ENCODE results near the gene DPP7.

Gene DPP7

GRCh38 chr9:137156567-137157375 is 42.2 kb upstream of the DPP7 start:
- TF ChIP-seq CTCF (IDR thresholded peaks at IDR 0.05; ENCODE audit: low read depth, low read length) = no peak
- Histone ChIP-seq H3K27ac (no peak overlapping the region), H3K36me3 (no peaks in the 10 kb centered on the region), H3K27me3 (ENCODE audit: insufficient read depth, low read depth, severe bottlenecking) (no peaks in the 10 kb centered on the region), H3K4me3 (ENCODE audit: low read depth, low read length) (no peak overlapping the region), H3K9me3 (ENCODE audit: severe bottlenecking) (no peaks in the 10 kb centered on the region)
- DNase-seq = no peak

GRCh38 chr9:137152844-137153405 is 38.4 kb upstream of the DPP7 start:
- no peaks in the 10 kb centered on the region for H3K27me3 ChIP-seq (ENCODE audit: insufficient read depth, low read depth, severe bottlenecking)
- no peak overlapping the region for H3K27ac ChIP-seq
- H3K4me3 ChIP-seq (ENCODE audit: low read depth, low read length) = no peak overlapping the region
- no peaks in the 10 kb centered on the region for H3K9me3 ChIP-seq (ENCODE audit: severe bottlenecking)
- no peak for DNase-seq
- no peaks in the 10 kb centered on the region for H3K36me3 ChIP-seq
- TF ChIP-seq CTCF (IDR thresholded peaks at IDR 0.05; ENCODE audit: low read depth, low read length) = no peak

GRCh38 chr9:137150617-137151457 is 36.3 kb upstream of the DPP7 start:
- no peak overlapping the region for H3K27ac ChIP-seq
- H3K9me3 ChIP-seq (ENCODE audit: severe bottlenecking) = no peaks in the 10 kb centered on the region
- H3K36me3 ChIP-seq = no peaks in the 10 kb centered on the region
- H3K27me3 ChIP-seq (ENCODE audit: insufficient read depth, low read depth, severe bottlenecking) = no peaks in the 10 kb centered on the region
- no peak overlapping the region for H3K4me3 ChIP-seq (ENCODE audit: low read depth, low read length)
- DNase-seq = peak; percentile 62
- TF ChIP-seq CTCF (IDR thresholded peaks at IDR 0.05; ENCODE audit: low read depth, low read length) = no peak

- no peaks in the 10 kb centered on the region for H3K36me3 ChIP-seq
- H3K27ac ChIP-seq = no peak overlapping the region
- H3K27me3 ChIP-seq (ENCODE audit: insufficient read depth, low read depth, severe bottlenecking) = no peaks in the 10 kb centered on the region
- H3K9me3 ChIP-seq (ENCODE audit: severe bottlenecking) = no peaks in the 10 kb centered on the region
- TF ChIP-seq CTCF (IDR thresholded peaks at IDR 0.05; ENCODE audit: low read depth, low read length) = no peak
- DNase-seq = no peak
- H3K4me3 ChIP-seq (ENCODE audit: low read depth, low read length) = no peak overlapping the region
Observed at GRCh38 chr9:137149942-137150616, 35.5 kb upstream of the DPP7 start.

- H3K27ac ChIP-seq = no peak overlapping the region
- no peak for TF ChIP-seq CTCF (IDR thresholded peaks at IDR 0.05; ENCODE audit: low read depth, low read length)
- H3K9me3 ChIP-seq (ENCODE audit: severe bottlenecking) = no peaks in the 10 kb centered on the region
- no peak overlapping the region for H3K4me3 ChIP-seq (ENCODE audit: low read depth, low read length)
- H3K27me3 ChIP-seq (ENCODE audit: insufficient read depth, low read depth, severe bottlenecking) = no peaks in the 10 kb centered on the region
- DNase-seq = no peak
- H3K36me3 ChIP-seq = no peaks in the 10 kb centered on the region
Observed at GRCh38 chr9:137149363-137149762, 34.8 kb upstream of the DPP7 start.
